Fibroblast of villous mesenchyme (primary cell): ENCODE data around the gene TTC3. TPM values are rescaled to one million over a fixed set of nuclear protein-coding genes. Genes with fewer than 3 reads are reported as not detected.

Experiments used
- DNase-seq: peaks from one replicate; pipeline ENCODE4 v3.0.0-alpha.2; 2010; ENCODE audit warnings: low read depth
- H3K4me3 ChIP-seq: 2 replicates; pipeline ENCODE4 v1.5.1; 2011; ENCODE audit warnings: low read depth, mild to moderate bottlenecking, low read length
- total RNA-seq: library from RNA; depleted of rRNA; stranded (reverse); fragments of >200 nt; gene quantifications from 2 replicates; pipeline ENCODE4 v1.2.3, GENCODE V29; 2012
- TF ChIP-seq, protein P1 (sequence below): IDR thresholded peaks from 2 replicates; pipeline ENCODE4 v1.5.1; 2012; ENCODE audit warnings: low read depth, mild to moderate bottlenecking, low read length; ENCODE audit not compliant: insufficient read depth

Gene TTC3
- total RNA-seq, 1 donor: 339 TPM

DNA sequence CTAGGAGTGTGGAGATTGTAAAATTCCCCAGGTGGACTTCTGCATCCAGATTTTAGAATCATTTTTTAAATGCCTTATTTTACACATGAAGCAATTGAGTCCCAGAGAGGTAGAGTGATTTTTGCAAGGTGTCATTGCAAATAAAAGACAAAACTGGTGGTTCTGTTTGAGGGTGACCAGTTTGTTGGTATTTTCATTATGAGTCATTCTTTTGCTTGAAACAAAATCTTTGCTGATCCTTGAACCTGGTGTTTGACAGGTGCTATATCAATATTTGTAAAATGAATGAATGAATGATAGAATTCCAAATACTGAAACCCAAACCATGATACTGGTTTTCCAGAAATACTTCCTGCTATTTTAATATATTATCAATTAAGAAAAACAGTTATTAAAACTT lies 44.1 kb downstream of the TTC3 start:
- no peak overlapping the region for H3K4me3 ChIP-seq
- TF ChIP-seq, protein P1, sequence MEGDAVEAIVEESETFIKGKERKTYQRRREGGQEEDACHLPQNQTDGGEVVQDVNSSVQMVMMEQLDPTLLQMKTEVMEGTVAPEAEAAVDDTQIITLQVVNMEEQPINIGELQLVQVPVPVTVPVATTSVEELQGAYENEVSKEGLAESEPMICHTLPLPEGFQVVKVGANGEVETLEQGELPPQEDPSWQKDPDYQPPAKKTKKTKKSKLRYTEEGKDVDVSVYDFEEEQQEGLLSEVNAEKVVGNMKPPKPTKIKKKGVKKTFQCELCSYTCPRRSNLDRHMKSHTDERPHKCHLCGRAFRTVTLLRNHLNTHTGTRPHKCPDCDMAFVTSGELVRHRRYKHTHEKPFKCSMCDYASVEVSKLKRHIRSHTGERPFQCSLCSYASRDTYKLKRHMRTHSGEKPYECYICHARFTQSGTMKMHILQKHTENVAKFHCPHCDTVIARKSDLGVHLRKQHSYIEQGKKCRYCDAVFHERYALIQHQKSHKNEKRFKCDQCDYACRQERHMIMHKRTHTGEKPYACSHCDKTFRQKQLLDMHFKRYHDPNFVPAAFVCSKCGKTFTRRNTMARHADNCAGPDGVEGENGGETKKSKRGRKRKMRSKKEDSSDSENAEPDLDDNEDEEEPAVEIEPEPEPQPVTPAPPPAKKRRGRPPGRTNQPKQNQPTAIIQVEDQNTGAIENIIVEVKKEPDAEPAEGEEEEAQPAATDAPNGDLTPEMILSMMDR: no peak
- no peak for DNase-seq

DNA sequence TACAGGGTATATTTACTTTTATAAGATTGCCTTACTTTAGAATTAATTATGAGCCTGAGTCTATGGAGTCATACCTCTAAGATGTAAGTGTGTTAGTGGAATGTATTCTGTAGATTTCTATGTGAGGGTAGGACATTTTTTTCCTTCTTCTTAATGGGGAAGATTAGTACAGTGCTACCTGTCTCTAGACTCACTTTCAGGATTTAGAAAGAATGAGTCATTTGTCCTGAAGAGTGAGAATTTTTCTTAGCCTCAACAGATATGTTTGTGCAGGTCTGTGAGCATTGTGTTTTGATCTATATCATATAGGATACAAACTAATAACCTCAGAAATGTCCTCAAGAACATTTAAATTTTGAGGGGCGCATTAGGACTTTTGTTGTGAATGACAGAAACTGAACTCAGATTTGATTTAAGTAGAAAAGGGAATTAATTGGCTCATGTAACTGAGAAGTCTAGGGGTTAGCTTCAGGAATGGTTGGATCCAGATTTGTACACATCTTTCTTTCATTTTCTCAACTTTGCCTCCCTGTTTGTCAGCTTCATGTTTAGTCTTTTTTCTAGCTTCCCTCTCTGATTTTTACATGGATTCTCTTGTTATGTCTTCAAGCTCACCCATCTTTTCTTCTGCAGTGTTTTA lies 45.3 kb downstream of the TTC3 start:
- no peak for DNase-seq
- H3K4me3 ChIP-seq: no peak overlapping the region
- TF ChIP-seq, protein P1: no peak

DNA sequence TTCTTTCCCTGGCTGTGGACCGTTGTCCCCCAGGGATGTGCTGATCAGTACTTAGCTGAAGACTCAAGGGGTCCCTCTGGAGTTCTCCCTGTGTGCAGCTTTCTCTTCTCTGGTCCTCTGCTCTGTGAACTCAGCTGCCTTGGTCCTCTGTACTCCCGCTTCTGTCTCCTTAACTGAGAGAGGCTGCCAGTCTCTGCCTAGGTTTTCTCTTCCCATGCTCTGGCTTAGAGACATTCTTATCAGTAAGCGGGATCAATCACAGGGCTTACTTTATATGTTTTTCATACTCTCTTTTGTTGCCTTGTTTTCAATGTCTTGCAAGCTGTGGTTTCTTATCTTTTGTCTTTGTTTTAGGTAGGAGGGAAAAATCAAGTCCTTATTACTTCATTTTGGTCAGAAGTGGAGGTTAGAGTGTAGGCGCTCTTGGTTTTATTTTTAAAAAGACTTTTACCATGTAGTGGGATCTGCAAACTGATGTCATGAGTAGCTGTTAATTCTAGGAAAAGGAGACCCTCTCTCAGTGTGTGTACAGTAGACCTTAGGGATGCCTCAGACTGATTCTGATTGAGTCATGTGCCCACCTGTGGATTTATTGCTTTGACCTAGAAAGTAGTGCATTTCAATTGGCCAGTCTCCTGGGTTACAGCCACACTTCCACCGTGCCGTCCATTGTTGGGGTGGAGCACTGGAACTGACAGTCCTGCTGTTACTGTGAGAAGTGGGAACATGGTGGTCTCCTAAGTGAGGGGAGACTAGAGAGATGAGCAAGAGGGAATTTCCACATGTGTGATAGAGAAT lies 46.6 kb downstream of the TTC3 start:
- no peak for DNase-seq
- no peak overlapping the region for H3K4me3 ChIP-seq
- TF ChIP-seq, protein P1: peak; percentile 10

DNA sequence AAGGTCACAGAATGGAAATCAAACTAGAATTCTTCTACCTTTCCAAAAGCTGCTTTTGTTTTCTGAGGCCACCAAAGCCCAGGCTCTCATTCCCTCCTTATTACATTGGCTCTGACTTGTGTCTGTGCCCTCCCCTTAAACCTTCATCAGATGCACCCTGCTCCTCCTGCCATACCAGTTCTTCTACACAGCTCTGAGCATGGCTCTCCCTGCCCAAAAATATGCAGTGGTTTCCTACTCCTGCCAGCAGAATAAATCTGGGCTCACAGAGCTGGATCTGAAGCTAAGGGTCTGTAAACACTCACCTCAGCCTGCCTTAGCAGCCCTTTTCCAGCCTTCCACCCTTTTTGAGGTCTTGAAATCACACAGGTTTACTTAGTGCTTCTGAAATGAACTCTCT lies 55.0 kb downstream of the TTC3 start:
- H3K4me3 ChIP-seq: no peak overlapping the region
- DNase-seq: no peak
- TF ChIP-seq, protein P1: no peak

DNA sequence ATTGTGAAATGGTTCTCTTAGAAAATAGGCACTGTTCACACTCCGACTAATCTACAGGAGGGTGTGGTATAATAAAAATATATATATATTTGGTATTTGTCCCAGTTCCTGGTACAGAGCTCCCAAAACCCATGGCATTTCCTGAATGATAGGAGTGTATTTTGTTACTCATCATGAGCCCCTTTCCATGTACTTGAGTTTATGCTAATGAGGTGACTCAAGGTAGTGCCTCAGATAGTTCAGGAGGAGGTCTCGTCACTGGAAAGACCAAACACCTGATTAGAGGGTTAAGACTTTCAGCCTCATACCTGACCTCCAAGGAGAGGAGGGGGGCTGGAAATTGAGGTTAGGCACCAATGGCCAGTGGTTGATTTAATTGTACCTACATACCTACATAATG lies 57.9 kb downstream of the TTC3 start:
- no peak overlapping the region for H3K4me3 ChIP-seq
- peak; percentile 49 for DNase-seq
- TF ChIP-seq, protein P1: no peak

GRCh38 chr21:37136261-37136660 lies 63.2 kb downstream of the TTC3 start:
- H3K4me3 ChIP-seq: no peak overlapping the region
- no peak for DNase-seq
- TF ChIP-seq, protein P1: no peak
